IMR-90 (cell line): ENCODE results near the gene ZNF33B. TPM values are rescaled to one million over a fixed set of nuclear protein-coding genes. Genes with fewer than 3 reads are reported as not detected.

Experiments used
- ATAC-seq: fragments of 200-7000 bp; cut with Tn5 transposase; 2 replicates; pipeline ENCODE4 v1.9.1; 2020; ENCODE audit warnings: low read depth, mild to moderate bottlenecking, moderate library complexity
- BruUV-seq: library from RNA; stranded (reverse); fragments of 400-500 nt; replicated peaks from 2 replicates; lab custom pipeline; 2021; lab: Mats Ljungman, UMichigan
- CTCF ChIA-PET: fragments of 300-600 bp; formaldehyde crosslinking; extraction: SDS; loops from one replicate; lab custom pipeline; 2021; ENCODE audit warnings: antibody characterized with exemption; lab: Yijun Ruan, JAX
- POLR2A ChIA-PET: fragments of 300-600 bp; sonication (Branson Sonifier 250); formaldehyde crosslinking; loops from one replicate; lab custom pipeline; 2022; ENCODE audit warnings: antibody characterized with exemption; ENCODE audit not compliant: unreplicated experiment; lab: Charles Lee
- DNase-seq: peaks from one replicate; pipeline ENCODE4 v3.0.0; 2013
- H2AFZ ChIP-seq: replicated peaks from 2 replicates; pipeline ENCODE3; 2013; ENCODE audit warnings: low read length, mild to moderate bottlenecking; ENCODE audit not compliant: poor library complexity
- H2AK5ac ChIP-seq: 2 replicates; pipeline ENCODE4 v1.6.1; 2013; ENCODE audit warnings: low read depth, low read length, inconsistent platforms
- H2AK9ac ChIP-seq: replicated peaks from 2 replicates; pipeline ENCODE3; 2013; ENCODE audit warnings: mild to moderate bottlenecking, low read depth, low read length, moderate library complexity; ENCODE audit not compliant: poor library complexity
- H2BK120ac ChIP-seq: 2 replicates; pipeline ENCODE4 v1.6.1; 2013; ENCODE audit warnings: low read depth, low read length, inconsistent platforms
- H2BK15ac ChIP-seq: 3 replicates; pipeline ENCODE4 v1.6.1; 2013; ENCODE audit warnings: low read depth, low read length, inconsistent platforms
- H2BK20ac ChIP-seq: 2 replicates; pipeline ENCODE4 v1.6.1; 2013; ENCODE audit warnings: low read depth, mild to moderate bottlenecking, inconsistent platforms, low read length, moderate library complexity
- H2BK5ac ChIP-seq: 2 replicates; pipeline ENCODE4 v1.6.1; 2013; ENCODE audit warnings: mild to moderate bottlenecking, low read depth, low read length, inconsistent platforms; ENCODE audit not compliant: poor library complexity, severe bottlenecking
- H3K14ac ChIP-seq: replicated peaks from 2 replicates; pipeline ENCODE4 v1.6.1; 2013; ENCODE audit warnings: low read depth, low read length, inconsistent platforms
- H3K18ac ChIP-seq: 2 replicates; pipeline ENCODE4 v1.6.1; 2013; ENCODE audit warnings: low read depth, low read length, control low read depth
- H3K23ac ChIP-seq: 2 replicates; pipeline ENCODE4 v1.6.1; 2013; ENCODE audit warnings: low read depth, low read length, inconsistent platforms
- H3K27ac ChIP-seq: 2 replicates; pipeline ENCODE4 v1.5.1; 2013; ENCODE audit warnings: mild to moderate bottlenecking, control low read depth, low read length; ENCODE audit not compliant: insufficient read depth
- H3K27me3 ChIP-seq: 2 replicates; pipeline ENCODE4 v1.6.1; 2013; ENCODE audit warnings: low read length; ENCODE audit not compliant: control insufficient read depth, insufficient read depth
- H3K36me3 ChIP-seq: 2 replicates; pipeline ENCODE4 v1.6.1; 2013; ENCODE audit warnings: low read length, mixed read lengths; ENCODE audit not compliant: control insufficient read depth, insufficient read depth
- H3K4ac ChIP-seq: 2 replicates; pipeline ENCODE4 v1.6.1; 2013; ENCODE audit warnings: low read depth, low read length, inconsistent platforms
- H3K4me1 ChIP-seq: 2 replicates; pipeline ENCODE4 v1.6.1; 2013; ENCODE audit warnings: low read length, mixed read lengths; ENCODE audit not compliant: control insufficient read depth, insufficient read depth
- H3K4me2 ChIP-seq: 2 replicates; pipeline ENCODE4 v1.6.1; 2013; ENCODE audit warnings: low read depth, mild to moderate bottlenecking, control low read depth, low read length, moderate library complexity
- H3K4me3 ChIP-seq: 2 replicates; pipeline ENCODE4 v1.5.1; 2013; ENCODE audit warnings: low read depth, mild to moderate bottlenecking, control low read depth, low read length, moderate library complexity; ENCODE audit not compliant: insufficient read depth
- H3K56ac ChIP-seq: 2 replicates; pipeline ENCODE4 v1.6.1; 2013; ENCODE audit warnings: low read length, inconsistent platforms; ENCODE audit not compliant: insufficient read depth; ENCODE audit errors: extremely low read depth
- H3K79me1 ChIP-seq, 2 experiments: 2 replicates each; pipeline ENCODE4 v1.6.1; 2013; ENCODE audit warnings: low read length in 2 of 2, inconsistent platforms in 1 of 2, low read depth in 1 of 2
- H3K9ac ChIP-seq: 2 replicates; pipeline ENCODE4 v1.6.1; 2013; ENCODE audit warnings: low read depth, low read length, control low read depth
- H3K9me1 ChIP-seq: 2 replicates; pipeline ENCODE4 v1.6.1; 2013; ENCODE audit warnings: low read length, inconsistent platforms; ENCODE audit not compliant: insufficient read depth
- H3K9me3 ChIP-seq: 2 replicates; pipeline ENCODE4 v1.6.1; 2013; ENCODE audit warnings: low read length; ENCODE audit not compliant: control insufficient read depth, insufficient read depth
- H4K20me1 ChIP-seq: 2 replicates; pipeline ENCODE4 v1.6.1; 2013; ENCODE audit warnings: low read length, inconsistent platforms; ENCODE audit not compliant: insufficient read depth
- H4K5ac ChIP-seq: 2 replicates; pipeline ENCODE4 v1.6.1; 2013; ENCODE audit warnings: mild to moderate bottlenecking, low read depth, low read length, control low read depth
- H4K8ac ChIP-seq, 2 experiments: 2 replicates each; pipeline ENCODE4 v1.6.1; 2013; ENCODE audit warnings: low read depth in 2 of 2, low read length in 2 of 2, control low read depth in 1 of 2, inconsistent platforms in 1 of 2
- H4K91ac ChIP-seq: 2 replicates; pipeline ENCODE4 v1.6.1; 2013; ENCODE audit warnings: low read depth, low read length, inconsistent platforms; ENCODE audit not compliant: insufficient read depth
- BHLHE40 ChIP-seq: fragments of 150-350 bp; IDR thresholded peaks from 2 replicates; pipeline ENCODE4 v1.6.1; 2016; ENCODE audit warnings: mild to moderate bottlenecking, low read depth, low read length
- CEBPB ChIP-seq: IDR thresholded peaks from 2 replicates; pipeline ENCODE4 v1.6.1; 2012; ENCODE audit warnings: low read depth, low read length, improper control_type of control experiment
- CHD1 ChIP-seq: IDR thresholded peaks from 2 replicates; pipeline ENCODE4 v1.6.1; 2012; ENCODE audit warnings: low read depth, low read length, improper control_type of control experiment
- FOS ChIP-seq: fragments of 150-350 bp; IDR thresholded peaks from 2 replicates; pipeline ENCODE4 v1.6.1; 2016; ENCODE audit warnings: low read depth, low read length
- MAFK ChIP-seq: IDR thresholded peaks from 2 replicates; pipeline ENCODE4 v1.6.1; 2012; ENCODE audit warnings: low read depth, low read length, improper control_type of control experiment
- MAZ ChIP-seq: IDR thresholded peaks from 2 replicates; pipeline ENCODE4 v1.6.1; 2012; ENCODE audit warnings: low read depth, mild to moderate bottlenecking, low read length, improper control_type of control experiment, moderate library complexity, borderline replicate concordance
- MXI1 ChIP-seq: IDR thresholded peaks from 2 replicates; pipeline ENCODE4 v1.6.1; 2012; ENCODE audit warnings: low read depth, mild to moderate bottlenecking, low read length, moderate library complexity, borderline replicate concordance
- NFE2L2 ChIP-seq: fragments of 150-350 bp; IDR thresholded peaks from 2 replicates; pipeline ENCODE4 v1.6.1; 2016; ENCODE audit warnings: low read depth, mild to moderate bottlenecking, low read length
- POLR2A ChIP-seq: IDR thresholded peaks from 2 replicates; pipeline ENCODE4 v1.6.1; 2012; ENCODE audit warnings: mild to moderate bottlenecking, low read depth, low read length
- RAD21 ChIP-seq: IDR thresholded peaks from 2 replicates; pipeline ENCODE4 v1.6.1; 2012; ENCODE audit warnings: low read length, improper control_type of control experiment
- RCOR1 ChIP-seq: IDR thresholded peaks from 2 replicates; pipeline ENCODE4 v1.6.1; 2012; ENCODE audit warnings: mild to moderate bottlenecking, low read length, improper control_type of control experiment; ENCODE audit not compliant: insufficient replicate concordance
- RFX5 ChIP-seq: IDR thresholded peaks from 2 replicates; pipeline ENCODE4 v1.8.0; 2012; ENCODE audit warnings: low read depth, mild to moderate bottlenecking, low read length, moderate library complexity
- SMC3 ChIP-seq: fragments of 150-350 bp; IDR thresholded peaks from 2 replicates; pipeline ENCODE4 v1.6.1; 2016; ENCODE audit warnings: low read depth, mild to moderate bottlenecking, antibody characterized with exemption, low read length, moderate library complexity
- WGBS, 2 experiments: methylation state at CpG; one replicate each; pipeline versions ENCODE4 v1.1.5 to v1.1.7; 2013; ENCODE audit warnings: missing lambda C conversion rate in 2 of 2; ENCODE audit not compliant: insufficient read length in 1 of 2; ENCODE audit errors: extremely low coverage in 2 of 2; 5-methylcytosine and 5-hydroxymethylcytosine counted together
- dilution Hi-C: fragments of 300-500 bp; cut with HindIII; formaldehyde crosslinking; loops from one replicate; pipeline ENCODE4 v1.14.3; 2018; ENCODE audit warnings: low sequenced_read_pairs; ENCODE audit not compliant: unreplicated experiment
- in situ Hi-C: fragments of 300-500 bp; cut with MboI; formaldehyde crosslinking; loops from 3 replicates; pipeline ENCODE4 v1.14.3; 2019; ENCODE audit warnings: low sequenced_read_pairs, inconsistent platforms, mixed read lengths
- intact Hi-C: fragments of 100-400 bp; cut with micrococcal nuclease; formaldehyde crosslinking; loops from 2 replicates; pipeline ENCODE4 v1.10.0; 2022
- polyA plus RNA-seq, 3 experiments: library from polyadenylated mRNA; depleted of rRNA; stranded (reverse); fragments of >200 nt; gene quantifications; 2 replicates each; pipeline ENCODE4 v1.2.3, GENCODE V29; 2012; ENCODE audit warnings: low replicate concordance in 1 of 3
- total RNA-seq: library from RNA; depleted of rRNA; stranded (reverse); fragments of >200 nt; gene quantifications from 2 replicates; pipeline ENCODE4 v1.2.3, GENCODE V29; 2012
- TF ChIP-seq, protein P1 (sequence below): fragments of 150-350 bp; IDR thresholded peaks from 2 replicates; pipeline ENCODE4 v1.6.1; 2016; ENCODE audit warnings: low read depth, mild to moderate bottlenecking, low read length, moderate library complexity, borderline replicate concordance
- TF ChIP-seq, protein P2 (sequence below): fragments of 150-350 bp; IDR thresholded peaks from 2 replicates; pipeline ENCODE4 v1.6.1; 2017; ENCODE audit warnings: mild to moderate bottlenecking, antibody characterized with exemption, low read length, low read depth
- TF ChIP-seq, protein P3 (sequence below): conservative IDR thresholded peaks from 2 replicates; pipeline ENCODE4 v1.5.1; 2012; ENCODE audit warnings: mild to moderate bottlenecking, low read depth, low read length, improper control_type of control experiment

Gene ZNF33B
- total and polyA plus RNA-seq, 2 of the 4 experiments (the other 2 are of a cell fraction), result 2.1 to 4.5 TPM

DNA sequence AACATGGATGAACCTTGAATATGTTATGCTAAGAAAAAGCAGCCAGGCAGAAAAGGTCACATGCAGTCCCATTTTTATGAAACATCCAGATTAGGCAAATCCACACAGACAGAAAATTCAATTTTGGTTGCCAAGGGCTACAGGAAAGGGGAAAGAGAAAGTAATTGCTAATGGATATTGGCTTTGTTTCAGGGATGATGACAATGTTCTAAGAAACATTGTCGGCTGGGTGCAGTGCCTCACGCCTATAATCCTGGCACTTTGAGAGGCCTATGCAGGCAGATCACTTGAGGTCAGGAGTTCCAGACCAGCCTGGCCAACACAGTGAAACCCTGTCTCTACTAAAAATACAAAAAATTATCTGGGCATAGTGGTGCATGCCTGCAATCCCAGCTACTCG, 23.0 kb downstream of the ZNF33B start:
- 78% methylated on average over 1 of the region's 3 CpGs; no CpG with 5 or more reads in 1 of the 2 experiments for WGBS, 2 experiments
- ChIA-PET CTCF (no interaction called here), POLR2A (no interaction called here)
- H4K5ac ChIP-seq, result no peak overlapping the region
- H4K91ac ChIP-seq, result no peak overlapping the region
- dilution Hi-C loops (no loop called here), in situ Hi-C loops (no loop called here), intact Hi-C loops (no loop called here)
- no peak overlapping the region for H3K56ac ChIP-seq
- H4K20me1 ChIP-seq, result no peaks in the 10 kb centered on the region
- H2BK120ac ChIP-seq, result no peak overlapping the region
- no peak overlapping the region for H3K27ac ChIP-seq
- ATAC-seq (no peak), DNase-seq (no peak)
- no peak for TF ChIP-seq BHLHE40
- no peak for TF ChIP-seq NFE2L2
- no peak for TF ChIP-seq RCOR1
- no peak for TF ChIP-seq RAD21
- TF ChIP-seq POLR2A, result no peak
- TF ChIP-seq, protein P1, sequence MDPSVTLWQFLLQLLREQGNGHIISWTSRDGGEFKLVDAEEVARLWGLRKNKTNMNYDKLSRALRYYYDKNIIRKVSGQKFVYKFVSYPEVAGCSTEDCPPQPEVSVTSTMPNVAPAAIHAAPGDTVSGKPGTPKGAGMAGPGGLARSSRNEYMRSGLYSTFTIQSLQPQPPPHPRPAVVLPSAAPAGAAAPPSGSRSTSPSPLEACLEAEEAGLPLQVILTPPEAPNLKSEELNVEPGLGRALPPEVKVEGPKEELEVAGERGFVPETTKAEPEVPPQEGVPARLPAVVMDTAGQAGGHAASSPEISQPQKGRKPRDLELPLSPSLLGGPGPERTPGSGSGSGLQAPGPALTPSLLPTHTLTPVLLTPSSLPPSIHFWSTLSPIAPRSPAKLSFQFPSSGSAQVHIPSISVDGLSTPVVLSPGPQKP, result no peak
- no peak for TF ChIP-seq MXI1
- TF ChIP-seq MAZ, result no peak
- no peak for TF ChIP-seq CEBPB
- TF ChIP-seq, protein P2, sequence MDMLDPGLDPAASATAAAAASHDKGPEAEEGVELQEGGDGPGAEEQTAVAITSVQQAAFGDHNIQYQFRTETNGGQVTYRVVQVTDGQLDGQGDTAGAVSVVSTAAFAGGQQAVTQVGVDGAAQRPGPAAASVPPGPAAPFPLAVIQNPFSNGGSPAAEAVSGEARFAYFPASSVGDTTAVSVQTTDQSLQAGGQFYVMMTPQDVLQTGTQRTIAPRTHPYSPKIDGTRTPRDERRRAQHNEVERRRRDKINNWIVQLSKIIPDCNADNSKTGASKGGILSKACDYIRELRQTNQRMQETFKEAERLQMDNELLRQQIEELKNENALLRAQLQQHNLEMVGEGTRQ, result no peak
- TF ChIP-seq CHD1, result no peak
- TF ChIP-seq, protein P3, sequence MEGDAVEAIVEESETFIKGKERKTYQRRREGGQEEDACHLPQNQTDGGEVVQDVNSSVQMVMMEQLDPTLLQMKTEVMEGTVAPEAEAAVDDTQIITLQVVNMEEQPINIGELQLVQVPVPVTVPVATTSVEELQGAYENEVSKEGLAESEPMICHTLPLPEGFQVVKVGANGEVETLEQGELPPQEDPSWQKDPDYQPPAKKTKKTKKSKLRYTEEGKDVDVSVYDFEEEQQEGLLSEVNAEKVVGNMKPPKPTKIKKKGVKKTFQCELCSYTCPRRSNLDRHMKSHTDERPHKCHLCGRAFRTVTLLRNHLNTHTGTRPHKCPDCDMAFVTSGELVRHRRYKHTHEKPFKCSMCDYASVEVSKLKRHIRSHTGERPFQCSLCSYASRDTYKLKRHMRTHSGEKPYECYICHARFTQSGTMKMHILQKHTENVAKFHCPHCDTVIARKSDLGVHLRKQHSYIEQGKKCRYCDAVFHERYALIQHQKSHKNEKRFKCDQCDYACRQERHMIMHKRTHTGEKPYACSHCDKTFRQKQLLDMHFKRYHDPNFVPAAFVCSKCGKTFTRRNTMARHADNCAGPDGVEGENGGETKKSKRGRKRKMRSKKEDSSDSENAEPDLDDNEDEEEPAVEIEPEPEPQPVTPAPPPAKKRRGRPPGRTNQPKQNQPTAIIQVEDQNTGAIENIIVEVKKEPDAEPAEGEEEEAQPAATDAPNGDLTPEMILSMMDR, result no peak
- TF ChIP-seq RFX5, result no peak
- TF ChIP-seq FOS, result no peak
- no peak for TF ChIP-seq SMC3
- no peak for TF ChIP-seq MAFK
- peaks cover 6% of the 10 kb centered on the region; the same call in 1 of the 2 replicates for H3K36me3 ChIP-seq
- H3K27me3 ChIP-seq, result no peaks in the 10 kb centered on the region
- no peak overlapping the region for H3K9ac ChIP-seq
- no peaks in the 10 kb centered on the region for H3K9me3 ChIP-seq
- no peak overlapping the region for H3K14ac ChIP-seq
- no peak overlapping the region for H2BK15ac ChIP-seq
- no peak overlapping the region for H3K23ac ChIP-seq
- no peak overlapping the region for H2AK9ac ChIP-seq
- no peak overlapping the region for H2AFZ ChIP-seq
- no peak overlapping the region for H3K4me3 ChIP-seq
- H3K4ac ChIP-seq, result no peak overlapping the region
- BruUV-seq, result no TSS peak
- H3K4me2 ChIP-seq, result no peak overlapping the region
- no peaks in the 10 kb centered on the region for H3K79me1 ChIP-seq
- H2BK20ac ChIP-seq, result no peak overlapping the region
- H3K4me1 ChIP-seq, result no peaks in the 10 kb centered on the region
- no peak overlapping the region for H2AK5ac ChIP-seq
- H4K8ac ChIP-seq, result no peak overlapping the region
- H2BK5ac ChIP-seq, result no peak overlapping the region
- H3K9me1 ChIP-seq, result no peaks in the 10 kb centered on the region
- H3K18ac ChIP-seq, result no peak overlapping the region
